ENCODE data around the gene SLC34A1.

DNA sequence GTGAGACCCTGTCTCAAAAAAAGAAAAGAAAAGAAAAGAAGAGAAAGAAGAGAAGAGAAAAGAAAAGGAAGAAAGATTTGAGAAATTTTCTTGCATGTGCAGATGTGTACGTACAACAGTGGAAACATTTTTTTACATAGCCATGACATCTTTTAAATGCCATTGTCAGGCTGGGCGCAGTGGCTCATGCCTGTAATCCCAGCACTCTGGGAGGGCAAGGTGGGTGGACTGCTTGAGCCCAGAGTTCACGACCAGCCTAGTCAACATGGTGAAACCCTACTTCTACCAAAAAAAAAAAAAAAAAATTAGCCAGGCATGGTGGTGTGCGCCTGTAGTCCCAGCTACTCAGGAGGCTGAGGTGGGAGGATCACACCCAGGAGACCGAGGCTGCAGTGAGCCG is 39.3 kb upstream of the SLC34A1 start:
- TF ChIP-seq, protein P1, sequence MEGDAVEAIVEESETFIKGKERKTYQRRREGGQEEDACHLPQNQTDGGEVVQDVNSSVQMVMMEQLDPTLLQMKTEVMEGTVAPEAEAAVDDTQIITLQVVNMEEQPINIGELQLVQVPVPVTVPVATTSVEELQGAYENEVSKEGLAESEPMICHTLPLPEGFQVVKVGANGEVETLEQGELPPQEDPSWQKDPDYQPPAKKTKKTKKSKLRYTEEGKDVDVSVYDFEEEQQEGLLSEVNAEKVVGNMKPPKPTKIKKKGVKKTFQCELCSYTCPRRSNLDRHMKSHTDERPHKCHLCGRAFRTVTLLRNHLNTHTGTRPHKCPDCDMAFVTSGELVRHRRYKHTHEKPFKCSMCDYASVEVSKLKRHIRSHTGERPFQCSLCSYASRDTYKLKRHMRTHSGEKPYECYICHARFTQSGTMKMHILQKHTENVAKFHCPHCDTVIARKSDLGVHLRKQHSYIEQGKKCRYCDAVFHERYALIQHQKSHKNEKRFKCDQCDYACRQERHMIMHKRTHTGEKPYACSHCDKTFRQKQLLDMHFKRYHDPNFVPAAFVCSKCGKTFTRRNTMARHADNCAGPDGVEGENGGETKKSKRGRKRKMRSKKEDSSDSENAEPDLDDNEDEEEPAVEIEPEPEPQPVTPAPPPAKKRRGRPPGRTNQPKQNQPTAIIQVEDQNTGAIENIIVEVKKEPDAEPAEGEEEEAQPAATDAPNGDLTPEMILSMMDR (IDR thresholded peaks at IDR 0.05) = no peak
- TF ChIP-seq POLR2AphosphoS5 (IDR thresholded peaks at IDR 0.05) (no peak), POLR2A (IDR thresholded peaks at IDR 0.05) (no peak), EP300 (IDR thresholded peaks at IDR 0.05) (no peak)

Data from upper lobe of left lung (tissue), 4 donors.